Thyroid gland (tissue), 4 donors: Measurements from ENCODE around the gene CYBC1.
"Not testable (repeated sequence)": the region's sequence is repeated elsewhere in the genome, so short reads cannot be mapped to it uniquely, and the experiment has no call there.

Source experiments
- CTCF ChIP-seq, 6 experiments: fragments of 200-600 bp in 3 of 6; fragments of 450-650 bp in 3 of 6; sonication (generic) in 3 of 6; IDR thresholded peaks; one replicate each; pipeline ENCODE4 v1.5.1; 2016 to 2019; ENCODE audit warnings: antibody characterized with exemption in 6 of 6, mild to moderate bottlenecking in 2 of 6, inconsistent platforms in 1 of 6, moderate library complexity in 1 of 6
- POLR2A ChIP-seq, 2 donors: fragments of 450-650 bp; IDR thresholded peaks; one replicate each; pipeline ENCODE4 v1.6.1; 2017; ENCODE audit warnings: antibody characterized with exemption in 2 of 2, mild to moderate bottlenecking in 2 of 2, moderate library complexity in 1 of 2

GRCh38 chr17:82412081-82412480, 38.5 kb downstream of the CYBC1 start:
- not testable (repeated sequence) for TF ChIP-seq CTCF, POLR2A (IDR thresholded peaks at IDR 0.05)
